ENCODE data around the gene USP50. TPM values are rescaled to one million over a fixed set of nuclear protein-coding genes. Genes with fewer than 3 reads are reported as not detected.
"Not testable (repeated sequence)": the region's sequence is repeated elsewhere in the genome, so short reads cannot be mapped to it uniquely, and the experiment has no call there.

The USP50 gene
- total RNA-seq, 1 donor from 2014 or later, result not detected

DNA sequence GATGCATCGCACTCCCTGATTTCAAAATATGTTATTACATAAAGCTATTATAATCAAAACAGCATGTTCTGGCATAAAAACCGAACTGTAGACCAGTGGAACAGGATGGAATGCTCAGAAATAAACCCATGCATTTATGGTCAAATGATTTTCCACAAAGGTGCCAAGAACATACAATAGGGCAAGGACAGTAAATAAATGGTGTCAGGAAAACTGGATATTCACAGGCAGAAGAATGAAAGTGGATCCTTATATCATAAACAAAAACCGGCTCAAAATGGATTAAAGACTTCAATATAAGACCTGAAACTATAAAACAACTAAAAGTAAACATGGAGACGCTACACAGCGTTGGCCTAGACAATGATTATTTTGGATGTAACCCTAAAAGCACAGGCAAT, 22.6 kb downstream of the USP50 start:
- H3K4me3 ChIP-seq, result no peak overlapping the region
- no peaks in the 10 kb centered on the region for H3K4me1 ChIP-seq
- no peak for DNase-seq (ENCODE audit: low spot score in 2 of 2)
- H3K27ac ChIP-seq, result no peak overlapping the region
- TF ChIP-seq, protein P1, sequence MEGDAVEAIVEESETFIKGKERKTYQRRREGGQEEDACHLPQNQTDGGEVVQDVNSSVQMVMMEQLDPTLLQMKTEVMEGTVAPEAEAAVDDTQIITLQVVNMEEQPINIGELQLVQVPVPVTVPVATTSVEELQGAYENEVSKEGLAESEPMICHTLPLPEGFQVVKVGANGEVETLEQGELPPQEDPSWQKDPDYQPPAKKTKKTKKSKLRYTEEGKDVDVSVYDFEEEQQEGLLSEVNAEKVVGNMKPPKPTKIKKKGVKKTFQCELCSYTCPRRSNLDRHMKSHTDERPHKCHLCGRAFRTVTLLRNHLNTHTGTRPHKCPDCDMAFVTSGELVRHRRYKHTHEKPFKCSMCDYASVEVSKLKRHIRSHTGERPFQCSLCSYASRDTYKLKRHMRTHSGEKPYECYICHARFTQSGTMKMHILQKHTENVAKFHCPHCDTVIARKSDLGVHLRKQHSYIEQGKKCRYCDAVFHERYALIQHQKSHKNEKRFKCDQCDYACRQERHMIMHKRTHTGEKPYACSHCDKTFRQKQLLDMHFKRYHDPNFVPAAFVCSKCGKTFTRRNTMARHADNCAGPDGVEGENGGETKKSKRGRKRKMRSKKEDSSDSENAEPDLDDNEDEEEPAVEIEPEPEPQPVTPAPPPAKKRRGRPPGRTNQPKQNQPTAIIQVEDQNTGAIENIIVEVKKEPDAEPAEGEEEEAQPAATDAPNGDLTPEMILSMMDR (IDR thresholded peaks at IDR 0.05), result no peak
- intact Hi-C loops (cut with DNase I), result no loop called here
- H3K9me3 ChIP-seq, result no peaks in the 10 kb centered on the region
- H3K27me3 ChIP-seq, result no peaks in the 10 kb centered on the region
- H3K36me3 ChIP-seq, result no peaks in the 10 kb centered on the region

- TF ChIP-seq, protein P1 (IDR thresholded peaks at IDR 0.05), result no peak
- no peaks in the 10 kb centered on the region for H3K36me3 ChIP-seq
- no peak for DNase-seq (ENCODE audit: low spot score in 2 of 2)
- H3K9me3 ChIP-seq, result peaks cover 0 to 10% of the 10 kb centered on the region in 2 donors
- intact Hi-C loops (cut with DNase I), result no loop called here
- H3K4me1 ChIP-seq, result no peaks in the 10 kb centered on the region
- H3K4me3 ChIP-seq, result no peak overlapping the region
- no peak overlapping the region for H3K27ac ChIP-seq
- no peaks in the 10 kb centered on the region for H3K27me3 ChIP-seq
These were observed 26.6 kb downstream of the USP50 start for GRCh38 chr15:50519740-50520425.

GRCh38 chr15:50513001-50513400, 33.5 kb downstream of the USP50 start:
- peaks cover 0 to 6% of the 10 kb centered on the region in 2 donors for H3K9me3 ChIP-seq
- intact Hi-C loops (cut with DNase I), result no loop called here
- no peak overlapping the region for H3K27ac ChIP-seq
- no peak overlapping the region for H3K4me3 ChIP-seq
- H3K36me3 ChIP-seq, result no peaks in the 10 kb centered on the region
- no peaks in the 10 kb centered on the region for H3K4me1 ChIP-seq
- no peaks in the 10 kb centered on the region for H3K27me3 ChIP-seq
- TF ChIP-seq, protein P1 (IDR thresholded peaks at IDR 0.05), result no peak
- no peak for DNase-seq (ENCODE audit: low spot score in 2 of 2)

- no peaks in the 10 kb centered on the region for H3K9me3 ChIP-seq
- no peaks in the 10 kb centered on the region for H3K4me1 ChIP-seq
- no peak overlapping the region for H3K4me3 ChIP-seq
- TF ChIP-seq, protein P1 (IDR thresholded peaks at IDR 0.05), result no peak
- no peak overlapping the region for H3K27ac ChIP-seq
- no peaks in the 10 kb centered on the region for H3K27me3 ChIP-seq
- no peak for DNase-seq (ENCODE audit: low spot score in 2 of 2)
- H3K36me3 ChIP-seq, result peaks cover 23 to 25% of the 10 kb centered on the region in 2 donors
- intact Hi-C loops (cut with DNase I), result no loop called here
These were observed 40.3 kb downstream of the USP50 start for GRCh38 chr15:50506121-50506520.

- H3K9me3 ChIP-seq; DNase-seq (ENCODE audit: low spot score in 2 of 2); intact Hi-C loops (cut with DNase I); H3K4me1 ChIP-seq; H3K27ac ChIP-seq; H3K4me3 ChIP-seq; H3K27me3 ChIP-seq: not testable (repeated sequence)
- H3K36me3 ChIP-seq, result peaks cover 26 to 30% of the 10 kb centered on the region in 2 donors
These were observed 40.8 kb downstream of the USP50 start for GRCh38 chr15:50505656-50506055.

GRCh38 chr15:50503144-50503543, 43.3 kb downstream of the USP50 start:
- intact Hi-C loops (cut with DNase I), result no loop called here
- Histone ChIP-seq H3K27me3 (no peaks in the 10 kb centered on the region), H3K4me1 (no peaks in the 10 kb centered on the region), H3K36me3 (peaks cover 49 to 54% of the 10 kb centered on the region in 2 donors), H3K4me3 (no peak overlapping the region), H3K9me3 (no peaks in the 10 kb centered on the region), H3K27ac (no peak overlapping the region)
- TF ChIP-seq, protein P1 (IDR thresholded peaks at IDR 0.05), result no peak
- DNase-seq (ENCODE audit: low spot score in 2 of 2), result no peak
